Type B pancreatic cell (in vitro differentiated cells): ENCODE results near the gene MRPL11. TPM values are rescaled to one million over a fixed set of nuclear protein-coding genes. Genes with fewer than 3 reads are reported as not detected.

Experiments used
- DNase-seq: peaks from one replicate; pipeline ENCODE4 v3.0.0; 2021; ENCODE audit warnings: mixed read lengths; ENCODE audit not compliant: unreplicated experiment; ENCODE audit errors: extremely low spot score
- H3K27ac Mint-ChIP-seq: 2 replicates; pipeline ENCODE4 v1.8.0; 2021; ENCODE audit warnings: mild to moderate bottlenecking, mixed read lengths
- H3K27me3 Mint-ChIP-seq: 2 replicates; pipeline ENCODE4 v1.8.0; 2021; ENCODE audit warnings: mixed read lengths
- H3K36me3 Mint-ChIP-seq: 2 replicates; pipeline ENCODE4 v1.8.0; 2021; ENCODE audit warnings: mixed read lengths
- H3K4me1 Mint-ChIP-seq: one replicate; pipeline ENCODE4 v1.8.0; 2021; ENCODE audit warnings: mixed read lengths; ENCODE audit not compliant: unreplicated experiment
- H3K4me3 Mint-ChIP-seq: 2 replicates; pipeline ENCODE4 v1.8.0; 2021; ENCODE audit warnings: mild to moderate bottlenecking, mixed read lengths
- H3K9me3 Mint-ChIP-seq: 2 replicates; pipeline ENCODE4 v1.8.0; 2021; ENCODE audit warnings: mixed read lengths
- total RNA-seq: library from RNA; stranded (reverse); gene quantifications from 2 replicates; pipeline ENCODE4 v1.2.1, GENCODE V29; 2021; ENCODE audit warnings: low replicate concordance
- TF ChIP-seq, protein P1 (sequence below): fragments of 200-600 bp; sonication (generic); conservative IDR thresholded peaks from 2 replicates; pipeline ENCODE4 v1.5.0; 2021; ENCODE audit warnings: antibody characterized with exemption, mild to moderate bottlenecking

Gene MRPL11
- total RNA-seq, 1 donor from 2014 or later, result 69.8 TPM

DNA sequence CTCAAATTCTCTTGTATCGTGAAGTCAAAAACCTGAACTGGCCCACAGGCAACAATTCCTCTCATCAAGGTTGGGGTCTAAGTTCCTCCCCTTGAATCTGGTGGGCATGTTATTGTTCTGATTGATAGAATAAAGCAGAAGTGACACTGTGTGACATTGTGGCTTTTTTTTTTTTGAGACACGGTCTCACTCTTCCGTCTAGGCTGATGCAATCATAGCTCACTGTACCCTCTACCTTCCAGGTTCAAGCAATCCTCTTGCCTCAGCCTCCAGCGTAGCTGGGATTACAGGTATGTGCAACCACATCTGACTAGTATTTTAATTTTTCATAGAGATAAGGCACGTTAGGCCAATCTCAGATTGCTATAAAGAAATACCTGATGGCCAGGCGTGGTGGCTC is 19.2 kb upstream of the MRPL11 start:
- Mint-ChIP-seq H3K4me1 (peaks cover 6% of the 10 kb centered on the region), H3K4me3 (no peak overlapping the region), H3K9me3 (no peaks in the 10 kb centered on the region), H3K27ac (no peak overlapping the region), H3K36me3 (no peaks in the 10 kb centered on the region), H3K27me3 (peaks cover 20% of the 10 kb centered on the region)
- TF ChIP-seq, protein P1, sequence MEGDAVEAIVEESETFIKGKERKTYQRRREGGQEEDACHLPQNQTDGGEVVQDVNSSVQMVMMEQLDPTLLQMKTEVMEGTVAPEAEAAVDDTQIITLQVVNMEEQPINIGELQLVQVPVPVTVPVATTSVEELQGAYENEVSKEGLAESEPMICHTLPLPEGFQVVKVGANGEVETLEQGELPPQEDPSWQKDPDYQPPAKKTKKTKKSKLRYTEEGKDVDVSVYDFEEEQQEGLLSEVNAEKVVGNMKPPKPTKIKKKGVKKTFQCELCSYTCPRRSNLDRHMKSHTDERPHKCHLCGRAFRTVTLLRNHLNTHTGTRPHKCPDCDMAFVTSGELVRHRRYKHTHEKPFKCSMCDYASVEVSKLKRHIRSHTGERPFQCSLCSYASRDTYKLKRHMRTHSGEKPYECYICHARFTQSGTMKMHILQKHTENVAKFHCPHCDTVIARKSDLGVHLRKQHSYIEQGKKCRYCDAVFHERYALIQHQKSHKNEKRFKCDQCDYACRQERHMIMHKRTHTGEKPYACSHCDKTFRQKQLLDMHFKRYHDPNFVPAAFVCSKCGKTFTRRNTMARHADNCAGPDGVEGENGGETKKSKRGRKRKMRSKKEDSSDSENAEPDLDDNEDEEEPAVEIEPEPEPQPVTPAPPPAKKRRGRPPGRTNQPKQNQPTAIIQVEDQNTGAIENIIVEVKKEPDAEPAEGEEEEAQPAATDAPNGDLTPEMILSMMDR, result no peak
- no peak for DNase-seq

DNA sequence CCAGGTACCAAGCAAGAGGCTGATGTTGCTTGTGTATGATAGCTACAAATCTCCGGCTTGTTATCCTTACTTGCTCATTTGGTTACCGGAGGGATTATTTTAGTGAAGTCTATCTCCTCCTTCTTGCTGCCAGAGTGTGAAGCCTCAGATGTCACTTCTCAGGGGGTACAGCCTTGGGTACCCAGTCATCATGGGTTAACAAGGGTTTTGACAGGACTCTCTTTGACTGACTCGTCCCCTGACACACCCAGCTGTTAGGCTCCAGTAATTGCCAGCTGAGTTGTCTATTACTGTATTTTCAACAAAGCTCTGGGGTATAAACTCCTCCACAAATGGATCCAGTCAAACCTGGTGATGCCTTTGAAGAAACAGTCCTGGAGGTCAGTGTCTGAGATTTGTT is 16.2 kb upstream of the MRPL11 start:
- Mint-ChIP-seq H3K4me3 (no peak overlapping the region), H3K4me1 (peaks cover 6% of the 10 kb centered on the region), H3K27ac (peak overlapping the region; percentile 87), H3K27me3 (peaks cover 32% of the 10 kb centered on the region), H3K36me3 (no peaks in the 10 kb centered on the region), H3K9me3 (no peaks in the 10 kb centered on the region)
- TF ChIP-seq, protein P1, result no peak
- no peak for DNase-seq

DNA sequence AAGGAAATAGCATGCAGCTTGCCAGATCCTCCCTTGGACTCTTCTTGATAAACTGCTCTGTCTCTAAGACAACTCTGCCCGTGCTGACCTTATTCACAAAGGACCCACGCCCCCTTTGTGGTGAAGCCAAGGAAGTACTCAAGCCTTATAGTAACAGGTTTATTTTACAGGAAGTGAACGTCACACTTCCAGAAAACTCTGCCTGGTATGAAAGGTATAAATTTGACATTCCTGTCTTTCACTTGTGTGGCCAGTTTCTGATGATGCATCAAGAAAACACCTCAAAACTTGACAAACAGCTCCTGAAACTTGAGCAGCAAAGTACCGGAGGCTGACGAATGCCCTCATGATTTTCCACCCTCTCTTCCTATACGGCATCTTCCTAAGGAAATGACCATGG is 15.6 kb upstream of the MRPL11 start:
- Mint-ChIP-seq H3K9me3 (no peaks in the 10 kb centered on the region), H3K27ac (peak overlapping the region; percentile 87), H3K4me1 (peaks cover 6% of the 10 kb centered on the region), H3K36me3 (no peaks in the 10 kb centered on the region), H3K4me3 (no peak overlapping the region), H3K27me3 (peaks cover 36% of the 10 kb centered on the region)
- DNase-seq, result no peak
- TF ChIP-seq, protein P1, result no peak

DNA sequence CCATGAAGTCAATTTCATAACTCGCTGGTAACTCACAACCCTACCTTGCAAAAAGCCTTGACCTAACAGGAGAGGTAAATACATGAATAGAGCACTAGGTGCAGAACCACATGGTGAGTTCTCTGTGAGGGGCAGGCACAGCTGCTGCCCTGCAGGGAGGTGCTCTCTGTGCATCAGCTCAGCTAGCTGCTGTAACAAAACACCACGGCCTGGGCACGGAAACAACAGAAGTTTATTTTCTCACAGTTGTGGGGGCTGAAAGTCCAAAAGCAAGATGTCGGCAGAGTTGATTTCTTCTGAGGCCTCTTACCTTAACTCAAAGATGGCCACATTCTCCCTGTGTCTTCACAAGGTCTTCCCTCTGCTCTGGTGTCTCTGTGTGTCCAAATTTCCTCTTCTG is 13.0 kb upstream of the MRPL11 start:
- TF ChIP-seq, protein P1, result no peak
- Mint-ChIP-seq H3K27me3 (peaks cover 43% of the 10 kb centered on the region), H3K4me1 (peaks cover 6% of the 10 kb centered on the region), H3K9me3 (no peaks in the 10 kb centered on the region), H3K36me3 (no peaks in the 10 kb centered on the region), H3K4me3 (no peak overlapping the region), H3K27ac (no peak overlapping the region)
- DNase-seq, result no peak

DNA sequence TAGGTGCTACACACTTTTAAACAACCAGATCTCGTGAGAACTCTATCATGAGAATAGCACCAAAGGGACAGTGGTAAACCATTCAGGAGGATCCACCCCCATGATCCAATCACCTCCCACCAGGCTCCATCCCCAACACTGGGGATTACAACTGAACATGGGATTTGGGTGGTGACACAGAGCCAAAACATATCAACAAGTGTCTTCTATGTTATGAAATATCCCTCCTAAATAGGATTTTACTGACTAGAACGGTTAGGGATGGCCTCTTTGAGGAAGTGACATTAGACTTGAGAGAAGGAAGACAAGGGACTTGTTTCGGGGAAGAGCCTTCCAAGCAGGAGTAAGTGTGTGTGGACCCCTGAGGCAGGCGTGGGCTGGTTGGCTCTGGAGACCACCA is 11.9 kb upstream of the MRPL11 start:
- peaks cover 46% of the 10 kb centered on the region for H3K27me3 Mint-ChIP-seq
- TF ChIP-seq, protein P1, result no peak
- no peaks in the 10 kb centered on the region for H3K36me3 Mint-ChIP-seq

DNA sequence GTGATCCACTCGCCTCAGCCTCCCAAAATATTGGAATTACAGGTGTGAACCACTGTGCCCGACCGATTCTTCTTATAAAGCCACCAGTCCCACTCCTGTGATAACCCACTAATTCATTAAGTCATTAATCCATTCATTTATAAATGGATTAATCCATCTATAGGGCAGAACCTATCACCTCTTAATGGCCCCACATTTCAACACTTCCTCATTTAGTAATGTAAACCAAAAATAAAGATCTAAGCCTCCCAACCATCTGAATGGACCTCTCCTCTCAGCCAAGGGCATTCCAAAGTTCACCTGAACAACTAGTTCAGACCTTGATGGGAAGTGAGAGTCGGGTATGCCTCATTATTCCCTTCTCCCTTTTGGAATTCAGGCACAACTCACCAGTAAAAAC is 9.9 kb upstream of the MRPL11 start:
- peaks cover 29% of the 10 kb centered on the region for H3K27me3 Mint-ChIP-seq
- no peak overlapping the region for H3K27ac Mint-ChIP-seq
- TF ChIP-seq, protein P1, result no peak
- no peaks in the 10 kb centered on the region for H3K4me1 Mint-ChIP-seq
- H3K4me3 Mint-ChIP-seq, result no peak overlapping the region
- no peaks in the 10 kb centered on the region for H3K36me3 Mint-ChIP-seq
- no peak for DNase-seq
- H3K9me3 Mint-ChIP-seq, result peaks cover 4% of the 10 kb centered on the region

More for the DNA sequence above, 11.9 kb upstream of the MRPL11 start:
- H3K27ac Mint-ChIP-seq, result no peak overlapping the region
- H3K4me3 Mint-ChIP-seq, result no peak overlapping the region
- H3K4me1 Mint-ChIP-seq, result peaks cover 6% of the 10 kb centered on the region
- DNase-seq, result no peak
- no peaks in the 10 kb centered on the region for H3K9me3 Mint-ChIP-seq
